ENCODE data around the gene EFEMP2.
A peak's percentile ranks its signal among the peaks of the same experiment; 100 is the strongest.

The EFEMP2 gene

GRCh38 chr11:65866509-65867283 is 5.9 kb downstream of the EFEMP2 start:
- no CpG with 5 or more reads among the region's 21 CpGs for WGBS, 2 donors (ENCODE audit: extremely low coverage in 2 of 2, insufficient read length in 2 of 2, insufficient replicate concordance in 1 of 2)
- Histone ChIP-seq H3K18ac (ENCODE audit: low read length) (peak overlapping the region; percentile 24), H3K23ac (ENCODE audit: low read depth, low read length, poor library complexity) (peak overlapping the region; percentile 52), H4K91ac (ENCODE audit: low read depth, low read length, poor library complexity) (peak overlapping the region; percentile 59), H3K4me2 (ENCODE audit: insufficient read depth, low read length, poor library complexity, severe bottlenecking) (no peak overlapping the region), H3K4me1 (ENCODE audit: control insufficient read depth in 2 of 2, insufficient read depth in 1 of 2, low read depth in 1 of 2, low read length in 2 of 2) (peaks cover 7 to 22% of the 10 kb centered on the region in 2 donors), H3K79me1 (ENCODE audit: low read depth, low read length) (peaks cover 11% of the 10 kb centered on the region), H3K36me3 (replicated peaks in 1 of 2; ENCODE audit: control insufficient read depth in 2 of 2, insufficient read depth in 2 of 2, low read length in 2 of 2) (peaks cover 39 to 62% of the 10 kb centered on the region in 2 donors), H2BK15ac (ENCODE audit: low read length) (no peak overlapping the region), H2BK5ac (ENCODE audit: low read length) (no peak overlapping the region), H2BK120ac (ENCODE audit: low read depth, low read length) (no peak overlapping the region), H4K8ac (ENCODE audit: low read depth, low read length) (no peak overlapping the region), H3K4me3 (ENCODE audit: low read length in 2 of 2) (no peak overlapping the region), H2AK5ac (ENCODE audit: low read depth, low read length) (peak overlapping the region; percentile 77), H3K27me3 (ENCODE audit: control insufficient read depth in 3 of 3, insufficient read depth in 3 of 3, low read depth in 1 of 3, low read length in 3 of 3) (no peaks in the 10 kb centered on the region), H3K27ac (replicated peaks; ENCODE audit: low read length) (peak overlapping the region; percentile 1), H3K9me3 (replicated peaks in 1 of 2; ENCODE audit: control insufficient read depth in 2 of 2, insufficient read depth in 1 of 2, low read depth in 1 of 2, low read length in 2 of 2) (no peaks in the 10 kb centered on the region), H2AFZ (ENCODE audit: low read length) (no peak overlapping the region), H3K9ac (ENCODE audit: low read depth, low read length, poor library complexity) (peak overlapping the region; percentile 50), H3K14ac (ENCODE audit: low read length) (no peak overlapping the region), H3K4ac (ENCODE audit: low read length) (no peak overlapping the region), H2BK12ac (ENCODE audit: low read length) (no peak overlapping the region)
- DNase-seq (ENCODE audit: low spot score) = no peak

- no peak overlapping the region for H3K14ac ChIP-seq (ENCODE audit: low read length)
- no peak overlapping the region for H2AFZ ChIP-seq (ENCODE audit: low read length)
- H3K4me2 ChIP-seq (ENCODE audit: insufficient read depth, low read length, poor library complexity, severe bottlenecking) = no peak overlapping the region
- no peak for DNase-seq (ENCODE audit: low spot score)
- H2BK12ac ChIP-seq (ENCODE audit: low read length) = no peak overlapping the region
- no peak overlapping the region for H2BK5ac ChIP-seq (ENCODE audit: low read length)
- H3K4ac ChIP-seq (ENCODE audit: low read length) = no peak overlapping the region
- H2BK15ac ChIP-seq (ENCODE audit: low read length) = no peak overlapping the region
- H3K27me3 ChIP-seq (ENCODE audit: control insufficient read depth in 3 of 3, insufficient read depth in 3 of 3, low read depth in 1 of 3, low read length in 3 of 3) = no peaks in the 10 kb centered on the region
- H3K4me3 ChIP-seq (ENCODE audit: low read length in 2 of 2) = no peak overlapping the region
- H3K9me3 ChIP-seq (replicated peaks in 1 of 2; ENCODE audit: control insufficient read depth in 2 of 2, insufficient read depth in 1 of 2, low read depth in 1 of 2, low read length in 2 of 2) = no peaks in the 10 kb centered on the region
- H3K79me1 ChIP-seq (ENCODE audit: low read depth, low read length) = peaks cover 20% of the 10 kb centered on the region
- H3K4me1 ChIP-seq (ENCODE audit: control insufficient read depth in 2 of 2, insufficient read depth in 1 of 2, low read depth in 1 of 2, low read length in 2 of 2) = peaks cover 14 to 19% of the 10 kb centered on the region in 2 donors
- peak overlapping the region; percentile 13 for H3K9ac ChIP-seq (ENCODE audit: low read depth, low read length, poor library complexity)
- no CpG with 5 or more reads among the region's 9 CpGs for WGBS, 2 donors (ENCODE audit: extremely low coverage in 2 of 2, insufficient read length in 2 of 2, insufficient replicate concordance in 1 of 2)
- no peak overlapping the region for H2BK120ac ChIP-seq (ENCODE audit: low read depth, low read length)
- H2AK5ac ChIP-seq (ENCODE audit: low read depth, low read length) = no peak overlapping the region
- H3K18ac ChIP-seq (ENCODE audit: low read length) = no peak overlapping the region
- H3K36me3 ChIP-seq (replicated peaks in 1 of 2; ENCODE audit: control insufficient read depth in 2 of 2, insufficient read depth in 2 of 2, low read length in 2 of 2) = peaks cover 40 to 65% of the 10 kb centered on the region in 2 donors
- peak overlapping the region; percentile 29 for H3K23ac ChIP-seq (ENCODE audit: low read depth, low read length, poor library complexity)
- H3K27ac ChIP-seq (replicated peaks; ENCODE audit: low read length) = no peak overlapping the region
- no peak overlapping the region for H4K91ac ChIP-seq (ENCODE audit: low read depth, low read length, poor library complexity)
- H4K8ac ChIP-seq (ENCODE audit: low read depth, low read length) = no peak overlapping the region
Observed at GRCh38 chr11:65865550-65866172, 6.9 kb downstream of the EFEMP2 start.

DNA sequence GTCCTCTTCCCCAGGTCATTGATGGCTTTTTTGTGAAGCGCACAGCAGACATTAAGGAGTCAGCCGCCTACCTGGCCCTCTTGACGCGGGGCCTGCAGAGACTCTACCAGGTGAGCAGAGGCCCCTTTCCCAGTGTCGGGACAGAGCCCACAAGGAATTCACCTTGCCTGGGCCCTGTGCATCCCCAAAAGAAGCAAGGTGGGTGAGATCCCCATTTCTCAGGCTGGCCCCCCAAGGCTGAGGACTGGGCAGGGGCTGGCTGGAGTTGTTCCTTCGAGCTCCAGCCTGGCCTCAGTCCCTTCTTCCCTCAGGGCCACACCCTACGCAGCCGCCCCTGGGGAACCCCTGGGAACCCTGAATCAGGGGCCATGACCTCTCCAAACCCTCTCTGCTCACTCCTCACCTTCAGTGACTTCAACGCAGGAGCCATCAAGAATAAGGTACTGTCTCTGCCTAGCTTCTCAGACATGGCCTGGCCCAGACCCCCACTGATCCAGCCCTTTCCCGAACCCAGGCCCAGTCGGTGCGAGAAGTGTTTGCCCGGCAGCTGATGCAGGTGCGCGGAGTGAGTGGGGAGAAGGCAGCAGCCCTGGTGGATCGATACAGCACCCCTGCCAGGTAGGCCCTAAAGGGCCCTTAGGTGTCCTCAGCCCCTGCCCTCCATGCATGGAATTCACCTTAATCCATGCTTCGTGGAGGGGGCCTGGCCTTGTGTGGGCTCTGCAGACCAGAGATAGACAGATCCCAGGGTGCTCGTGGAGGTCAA is 7.7 kb downstream of the EFEMP2 start:
- H2AFZ ChIP-seq (ENCODE audit: low read length) = no peak overlapping the region
- no peaks in the 10 kb centered on the region for H3K27me3 ChIP-seq (ENCODE audit: control insufficient read depth in 3 of 3, insufficient read depth in 3 of 3, low read depth in 1 of 3, low read length in 3 of 3)
- H3K18ac ChIP-seq (ENCODE audit: low read length) = no peak overlapping the region
- H2BK15ac ChIP-seq (ENCODE audit: low read length) = no peak overlapping the region
- peaks cover 11 to 16% of the 10 kb centered on the region in 2 donors for H3K4me1 ChIP-seq (ENCODE audit: control insufficient read depth in 2 of 2, insufficient read depth in 1 of 2, low read depth in 1 of 2, low read length in 2 of 2)
- peaks cover 19% of the 10 kb centered on the region for H3K79me1 ChIP-seq (ENCODE audit: low read depth, low read length)
- no peak overlapping the region for H2BK12ac ChIP-seq (ENCODE audit: low read length)
- peak overlapping the region; percentile 36 for H3K23ac ChIP-seq (ENCODE audit: low read depth, low read length, poor library complexity)
- no peak overlapping the region for H2BK5ac ChIP-seq (ENCODE audit: low read length)
- H2AK5ac ChIP-seq (ENCODE audit: low read depth, low read length) = no peak overlapping the region
- no peaks in the 10 kb centered on the region for H3K9me3 ChIP-seq (replicated peaks in 1 of 2; ENCODE audit: control insufficient read depth in 2 of 2, insufficient read depth in 1 of 2, low read depth in 1 of 2, low read length in 2 of 2)
- H4K8ac ChIP-seq (ENCODE audit: low read depth, low read length) = no peak overlapping the region
- H4K91ac ChIP-seq (ENCODE audit: low read depth, low read length, poor library complexity) = no peak overlapping the region
- no peak overlapping the region for H3K4me3 ChIP-seq (ENCODE audit: low read length in 2 of 2)
- H3K36me3 ChIP-seq (replicated peaks in 1 of 2; ENCODE audit: control insufficient read depth in 2 of 2, insufficient read depth in 2 of 2, low read length in 2 of 2) = peaks cover 40 to 65% of the 10 kb centered on the region in 2 donors
- H2BK120ac ChIP-seq (ENCODE audit: low read depth, low read length) = no peak overlapping the region
- no peak overlapping the region for H3K9ac ChIP-seq (ENCODE audit: low read depth, low read length, poor library complexity)
- no peak overlapping the region for H3K14ac ChIP-seq (ENCODE audit: low read length)
- no peak overlapping the region for H3K4ac ChIP-seq (ENCODE audit: low read length)
- H3K27ac ChIP-seq (replicated peaks; ENCODE audit: low read length) = no peak overlapping the region
- no CpG with 5 or more reads among the region's 18 CpGs for WGBS, 2 donors (ENCODE audit: extremely low coverage in 2 of 2, insufficient read length in 2 of 2, insufficient replicate concordance in 1 of 2)
- H3K4me2 ChIP-seq (ENCODE audit: insufficient read depth, low read length, poor library complexity, severe bottlenecking) = no peak overlapping the region
- DNase-seq (ENCODE audit: low spot score) = no peak

All from neuronal stem cell (in vitro differentiated cells).